Kidney epithelial cell (primary cell): ENCODE results near the gene SEC14L3. TPM values are rescaled to one million over a fixed set of nuclear protein-coding genes. Genes with fewer than 3 reads are reported as not detected.

Source experiments
- DNase-seq: peaks from one replicate; pipeline ENCODE4 v3.0.0-alpha.2; 2010; ENCODE audit warnings: low read depth
- H3K27me3 ChIP-seq: 2 replicates; pipeline ENCODE4 v1.6.0; 2011; ENCODE audit warnings: low read length; ENCODE audit not compliant: control insufficient read depth, insufficient read depth
- H3K36me3 ChIP-seq: 2 replicates; pipeline ENCODE4 v1.5.1; 2011; ENCODE audit warnings: low read length; ENCODE audit not compliant: control insufficient read depth, insufficient read depth
- H3K4me3 ChIP-seq: 2 replicates; pipeline ENCODE4 v1.5.1; 2011; ENCODE audit warnings: low read depth, mild to moderate bottlenecking, control low read depth, low read length
- total RNA-seq: library from RNA; depleted of rRNA; stranded (reverse); fragments of >200 nt; gene quantifications from 2 replicates; pipeline ENCODE4 v1.2.3, GENCODE V29; 2015
- TF ChIP-seq, protein P1 (sequence below): IDR thresholded peaks from 2 replicates; pipeline ENCODE4 v1.5.1; 2011; ENCODE audit warnings: mild to moderate bottlenecking, moderate library complexity, low read length, control low read depth, inconsistent platforms; ENCODE audit not compliant: insufficient read depth, poor library complexity, severe bottlenecking

SEC14L3 gene
- total RNA-seq, 1 donor from 2014 or later = not detected

DNA sequence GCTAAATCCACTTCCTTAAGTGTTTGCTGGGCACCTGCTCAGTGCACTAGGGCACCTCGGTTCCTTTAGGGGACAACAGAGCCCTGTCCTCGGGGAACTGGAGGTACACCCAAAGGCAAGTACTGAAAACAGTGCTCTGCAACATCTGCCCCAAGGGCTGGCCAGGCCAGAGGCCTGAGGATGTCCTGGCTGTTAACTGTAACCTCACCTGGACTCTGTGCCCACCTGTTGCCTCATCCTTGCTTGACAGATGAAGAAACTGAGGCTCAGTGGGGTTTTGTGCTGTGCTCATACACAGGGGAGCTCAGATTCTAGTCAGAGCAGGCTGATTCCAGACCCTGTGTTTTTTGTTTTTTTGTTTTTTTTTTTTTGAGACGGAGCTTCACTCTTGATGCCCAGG is 31.1 kb upstream of the SEC14L3 start:
- Histone ChIP-seq H3K27me3 (peaks cover 10% of the 10 kb centered on the region), H3K36me3 (no peaks in the 10 kb centered on the region), H3K4me3 (no peak overlapping the region)
- TF ChIP-seq, protein P1, sequence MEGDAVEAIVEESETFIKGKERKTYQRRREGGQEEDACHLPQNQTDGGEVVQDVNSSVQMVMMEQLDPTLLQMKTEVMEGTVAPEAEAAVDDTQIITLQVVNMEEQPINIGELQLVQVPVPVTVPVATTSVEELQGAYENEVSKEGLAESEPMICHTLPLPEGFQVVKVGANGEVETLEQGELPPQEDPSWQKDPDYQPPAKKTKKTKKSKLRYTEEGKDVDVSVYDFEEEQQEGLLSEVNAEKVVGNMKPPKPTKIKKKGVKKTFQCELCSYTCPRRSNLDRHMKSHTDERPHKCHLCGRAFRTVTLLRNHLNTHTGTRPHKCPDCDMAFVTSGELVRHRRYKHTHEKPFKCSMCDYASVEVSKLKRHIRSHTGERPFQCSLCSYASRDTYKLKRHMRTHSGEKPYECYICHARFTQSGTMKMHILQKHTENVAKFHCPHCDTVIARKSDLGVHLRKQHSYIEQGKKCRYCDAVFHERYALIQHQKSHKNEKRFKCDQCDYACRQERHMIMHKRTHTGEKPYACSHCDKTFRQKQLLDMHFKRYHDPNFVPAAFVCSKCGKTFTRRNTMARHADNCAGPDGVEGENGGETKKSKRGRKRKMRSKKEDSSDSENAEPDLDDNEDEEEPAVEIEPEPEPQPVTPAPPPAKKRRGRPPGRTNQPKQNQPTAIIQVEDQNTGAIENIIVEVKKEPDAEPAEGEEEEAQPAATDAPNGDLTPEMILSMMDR = no peak
- DNase-seq = no peak

DNA sequence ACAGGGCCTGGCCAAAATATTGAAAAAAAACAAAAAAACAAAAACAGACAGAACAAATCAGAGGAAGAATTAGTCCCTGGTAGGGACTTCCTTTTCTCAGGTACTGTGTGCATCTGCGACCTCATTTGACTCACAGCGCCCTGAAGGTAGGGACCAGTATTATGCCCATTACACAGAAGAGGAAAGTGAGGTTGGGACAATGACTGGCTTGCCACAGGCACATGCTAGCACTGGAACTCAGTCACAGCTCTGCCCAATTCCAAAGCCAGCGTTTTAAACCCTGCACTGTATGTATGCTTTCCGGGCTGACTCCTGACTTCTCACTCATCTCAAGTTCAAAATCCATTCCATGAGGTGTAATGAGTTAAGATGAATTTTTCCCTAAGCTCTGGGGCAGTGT is 30.3 kb upstream of the SEC14L3 start:
- Histone ChIP-seq H3K27me3 (peaks cover 10% of the 10 kb centered on the region), H3K36me3 (no peaks in the 10 kb centered on the region), H3K4me3 (no peak overlapping the region)
- DNase-seq = no peak
- TF ChIP-seq, protein P1 = no peak

DNA sequence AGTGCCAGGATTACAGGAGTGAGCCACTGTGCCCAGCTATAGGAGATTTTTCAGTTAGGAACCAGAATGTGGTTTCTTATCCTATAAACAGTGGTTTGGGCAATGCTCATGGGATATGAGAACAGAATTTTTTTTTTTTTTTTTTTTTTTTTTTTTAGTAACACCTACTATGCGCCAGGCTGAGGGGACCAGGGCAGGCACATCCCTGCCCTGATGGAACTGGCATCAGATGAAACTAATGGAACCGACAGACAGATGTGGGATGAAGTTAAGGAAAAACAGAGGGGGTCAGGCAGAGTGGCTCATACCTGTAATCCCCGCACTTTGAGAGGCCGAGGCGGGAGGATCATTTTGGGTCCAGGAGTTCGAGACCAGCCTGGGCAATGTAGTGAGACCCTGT is 28.8 kb upstream of the SEC14L3 start:
- no peaks in the 10 kb centered on the region for H3K36me3 ChIP-seq
- H3K27me3 ChIP-seq = peaks cover 9% of the 10 kb centered on the region
- TF ChIP-seq, protein P1 = no peak
- DNase-seq = no peak
- no peak overlapping the region for H3K4me3 ChIP-seq

DNA sequence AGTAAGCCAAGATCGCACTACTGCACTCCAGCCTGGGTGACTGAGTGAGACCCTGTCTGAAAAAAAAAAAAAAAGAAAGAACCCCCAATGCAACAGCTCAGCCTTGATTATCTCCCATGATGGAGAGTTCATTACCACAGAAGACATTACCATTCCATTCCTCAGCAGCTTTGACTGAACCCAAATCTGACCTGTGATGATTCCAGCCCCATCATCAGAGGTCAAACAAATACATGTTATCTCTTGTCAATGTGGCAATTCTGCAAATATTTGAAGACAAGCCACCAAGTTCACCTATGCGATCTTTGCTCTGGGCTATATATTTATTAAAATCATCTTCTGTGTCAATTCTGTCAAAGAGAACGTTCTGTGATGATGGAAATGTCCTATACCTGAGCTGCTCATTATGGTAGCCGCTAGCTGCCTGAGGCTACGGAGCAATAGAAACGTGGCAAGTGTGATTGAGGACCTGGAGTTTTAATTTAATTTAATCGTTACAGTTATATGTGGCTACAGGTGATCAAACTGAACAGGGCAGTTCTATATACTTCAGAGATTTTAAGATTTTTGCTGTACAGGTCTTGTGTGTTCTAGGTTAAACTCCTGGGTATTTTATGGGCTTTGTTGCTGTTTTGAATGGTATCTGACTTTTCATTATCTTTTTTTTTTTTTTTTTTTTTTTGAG is 25.8 kb upstream of the SEC14L3 start:
- no peaks in the 10 kb centered on the region for H3K36me3 ChIP-seq
- peaks cover 2% of the 10 kb centered on the region for H3K27me3 ChIP-seq
- TF ChIP-seq, protein P1 = no peak
- no peak for DNase-seq
- no peak overlapping the region for H3K4me3 ChIP-seq

DNA sequence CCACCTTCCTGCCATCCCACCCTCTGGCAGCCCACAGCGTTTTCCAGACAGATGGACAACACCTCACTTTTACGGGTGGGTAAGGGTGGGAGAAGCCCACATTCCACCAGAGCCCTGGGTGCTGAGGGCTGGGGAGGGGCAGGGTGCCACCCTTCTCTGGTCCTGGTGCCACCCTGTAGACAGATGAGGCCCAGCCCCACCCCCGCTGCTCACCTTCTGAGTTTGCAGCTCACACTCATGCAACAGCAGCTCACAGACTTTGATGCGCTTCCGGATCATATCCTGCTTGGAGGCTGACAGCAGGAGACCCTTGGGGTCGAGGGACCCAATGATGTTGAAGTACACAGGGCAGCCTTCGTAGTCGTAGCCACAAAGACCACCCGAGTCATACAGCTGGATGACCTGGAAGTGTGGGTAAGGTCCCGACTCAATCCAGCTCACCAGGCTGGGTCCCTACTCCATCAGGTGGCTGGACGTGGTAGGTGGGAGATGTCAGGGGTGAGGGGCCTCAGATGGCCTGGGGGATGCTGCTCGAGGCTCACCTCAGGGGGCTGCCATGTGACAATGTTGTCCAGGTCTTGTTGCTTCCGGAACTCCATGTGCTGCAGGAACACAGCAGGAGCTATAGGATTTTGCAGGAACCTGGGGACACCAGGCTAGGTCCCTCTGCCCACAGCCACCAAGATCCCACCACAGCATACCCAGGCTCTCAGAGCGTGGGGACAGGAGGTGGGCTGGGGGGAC is 23.4 kb upstream of the SEC14L3 start:
- TF ChIP-seq, protein P1 = no peak
- H3K36me3 ChIP-seq = no peaks in the 10 kb centered on the region
- peaks cover 1% of the 10 kb centered on the region for H3K27me3 ChIP-seq
- no peak overlapping the region for H3K4me3 ChIP-seq
- DNase-seq = no peak
